AG04450 (cell line): Measurements from ENCODE around the gene KCNIP4. TPM values are rescaled to one million over a fixed set of nuclear protein-coding genes. Genes with fewer than 3 reads are reported as not detected.

Experiments
- CTCF ChIA-PET: fragments of 300-600, 350-600 bp; formaldehyde crosslinking; extraction: SDS; loops from one replicate; lab custom pipeline; 2022; ENCODE audit warnings: antibody characterized with exemption, inconsistent platforms; lab: Charles Lee
- POLR2A ChIA-PET: fragments of 350-600 bp; formaldehyde crosslinking; extraction: SDS; loops from one replicate; lab custom pipeline; 2021; ENCODE audit warnings: antibody characterized with exemption, inconsistent platforms; lab: Yijun Ruan, JAX
- DNase-seq: peaks from one replicate; pipeline ENCODE4 v3.0.0-alpha.2; 2011; ENCODE audit warnings: low read depth, low spot score
- H3K27ac ChIP-seq: one replicate; pipeline ENCODE4 v1.5.1; 2012; ENCODE audit warnings: low read depth, low read length, control low read depth
- H3K27me3 ChIP-seq: one replicate; pipeline ENCODE4 v1.6.0; 2012; ENCODE audit warnings: low read length; ENCODE audit not compliant: control insufficient read depth, insufficient read depth
- H3K4me3 ChIP-seq: 2 replicates; pipeline ENCODE4 v1.5.1; 2011; ENCODE audit warnings: mild to moderate bottlenecking, low read depth, low read length, control low read depth
- H3K9me3 ChIP-seq: 2 replicates; pipeline ENCODE4 v1.5.1; 2012; ENCODE audit warnings: low read length; ENCODE audit not compliant: control insufficient read depth, insufficient read depth
- CTCF ChIP-seq: IDR thresholded peaks from 2 replicates; pipeline ENCODE4 v1.5.1; 2011; ENCODE audit warnings: low read depth, low read length, control low read depth, inconsistent platforms
- polyA plus RNA-seq: library from polyadenylated mRNA; depleted of rRNA; stranded (reverse); fragments of >200 nt; gene quantifications from 2 replicates; pipeline ENCODE4 v1.2.3, GENCODE V29; 2011

Gene KCNIP4
- polyA plus RNA-seq, 1 experiment, result not detected

- no peak for TF ChIP-seq CTCF
- Histone ChIP-seq H3K4me3 (no peak overlapping the region), H3K27me3 (no peaks in the 10 kb centered on the region), H3K27ac (no peak overlapping the region), H3K9me3 (peaks cover 4% of the 10 kb centered on the region; the same call in 1 of the 2 replicates)
- ChIA-PET POLR2A (no interaction called here), CTCF (no interaction called here)
- DNase-seq, result no peak
Observed at GRCh38 chr4:21695141-21695540, 253.4 kb downstream of the KCNIP4 start.

DNA sequence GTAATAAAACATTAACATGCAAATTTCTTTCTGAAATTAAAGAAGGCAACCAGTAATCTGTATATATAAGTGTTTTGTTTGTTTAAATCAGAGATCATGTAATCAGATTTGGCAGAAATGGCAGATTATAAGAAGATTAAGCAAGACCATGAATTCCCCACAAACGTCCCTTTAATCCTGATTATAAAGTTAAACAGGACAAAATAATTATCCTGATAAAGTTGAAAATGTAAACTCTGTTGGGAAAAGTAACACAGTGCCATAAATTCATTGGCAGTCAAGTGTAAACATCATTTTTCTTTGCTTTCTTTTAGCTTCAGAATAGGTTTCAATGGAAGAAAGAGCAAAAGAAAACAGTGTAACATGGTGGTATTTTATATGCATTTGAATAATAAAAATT lies 256.3 kb downstream of the KCNIP4 start:
- DNase-seq, result no peak
- Histone ChIP-seq H3K27ac (no peak overlapping the region), H3K9me3 (no peaks in the 10 kb centered on the region; the same call in 1 of the 2 replicates), H3K4me3 (no peak overlapping the region), H3K27me3 (no peaks in the 10 kb centered on the region)
- ChIA-PET POLR2A (no interaction called here), CTCF (no interaction called here)
- no peak for TF ChIP-seq CTCF

DNA sequence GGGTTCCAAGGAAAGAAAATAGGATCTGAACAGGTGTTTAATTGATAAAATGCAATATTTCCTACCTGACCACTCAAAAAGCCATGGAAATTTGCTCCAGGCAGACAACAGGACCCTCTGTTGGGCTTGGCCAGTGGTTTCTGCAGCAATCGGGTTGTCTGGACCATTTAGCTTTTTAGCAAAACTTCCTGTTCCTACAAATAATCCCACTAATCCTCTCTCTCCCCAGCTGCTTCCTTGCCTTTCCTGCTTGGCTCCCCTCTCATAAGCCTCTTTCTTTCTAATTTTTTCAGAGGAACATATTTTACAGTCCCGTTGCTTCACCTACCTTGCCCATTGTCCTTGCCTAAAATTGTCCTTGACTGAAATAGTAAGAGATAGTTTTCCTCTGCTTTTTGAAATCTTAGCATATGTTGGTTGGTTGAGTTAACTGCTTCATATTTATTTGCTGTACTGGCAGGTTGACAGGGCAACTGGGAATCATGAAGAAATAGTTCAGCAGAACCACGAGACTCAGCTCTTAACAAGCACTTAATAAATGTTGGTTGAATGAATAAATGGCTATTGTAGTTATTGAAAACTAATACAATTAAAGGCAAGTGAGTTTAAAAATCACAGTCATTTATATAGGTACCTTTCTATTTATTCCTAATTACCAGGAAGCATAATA lies 259.8 kb downstream of the KCNIP4 start:
- ChIA-PET CTCF (no interaction called here), POLR2A (no interaction called here)
- Histone ChIP-seq H3K4me3 (no peak overlapping the region), H3K27me3 (no peaks in the 10 kb centered on the region), H3K9me3 (no peaks in the 10 kb centered on the region; the same call in 1 of the 2 replicates), H3K27ac (no peak overlapping the region)
- TF ChIP-seq CTCF, result no peak
- DNase-seq, result no peak

DNA sequence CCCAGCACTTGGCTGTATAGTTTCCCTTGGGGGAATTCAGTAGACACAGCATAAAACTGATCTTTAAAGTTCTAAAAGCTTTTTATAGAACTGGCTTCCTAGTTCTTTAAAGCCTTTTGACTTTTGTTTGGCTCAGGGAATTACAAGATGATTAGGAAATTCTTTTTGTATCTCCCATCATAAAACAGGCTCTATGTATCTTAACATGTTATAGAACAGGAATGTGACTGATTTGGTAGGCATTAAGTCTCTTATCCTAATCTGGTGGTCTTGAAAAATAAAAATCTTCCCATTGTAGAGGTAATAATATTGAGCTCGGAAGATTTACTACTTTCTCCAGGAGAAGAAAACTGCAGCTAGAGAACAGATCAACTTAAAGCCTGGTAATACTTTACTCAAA lies 262.7 kb downstream of the KCNIP4 start:
- no peak overlapping the region for H3K4me3 ChIP-seq
- ChIA-PET POLR2A (no interaction called here), CTCF (no interaction called here)
- TF ChIP-seq CTCF, result no peak
- no peak for DNase-seq
- H3K27ac ChIP-seq, result no peak overlapping the region
- H3K9me3 ChIP-seq, result peaks cover 6% of the 10 kb centered on the region; the same call in 1 of the 2 replicates
- no peaks in the 10 kb centered on the region for H3K27me3 ChIP-seq

DNA sequence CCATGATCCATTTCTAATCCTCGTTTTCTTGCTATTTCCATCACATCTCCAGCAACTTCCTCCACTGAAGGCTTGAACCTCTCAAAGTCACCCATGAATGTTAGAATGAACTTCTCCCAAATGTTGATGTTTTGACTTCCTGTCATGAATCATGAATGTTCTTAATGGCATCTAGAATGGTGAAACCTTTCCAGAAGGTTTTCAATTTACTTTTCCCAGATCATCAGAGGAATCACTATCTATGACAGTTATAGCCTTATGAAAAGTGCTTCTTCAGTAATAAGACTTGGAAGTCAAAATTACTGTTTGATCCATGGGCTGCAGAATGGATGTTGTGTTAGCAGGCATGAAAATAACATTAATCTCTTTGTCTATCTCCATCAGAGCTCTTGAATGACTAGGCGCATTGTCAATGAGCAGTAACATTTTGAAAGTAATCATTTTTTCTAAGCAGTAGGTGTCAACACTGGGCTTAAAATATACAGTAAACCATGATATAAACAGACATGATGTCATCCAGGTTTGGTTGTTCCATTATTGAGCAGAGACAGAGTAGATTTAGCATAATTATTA lies 268.2 kb downstream of the KCNIP4 start:
- ChIA-PET CTCF (no interaction called here), POLR2A (no interaction called here)
- TF ChIP-seq CTCF, result no peak
- Histone ChIP-seq H3K4me3 (no peak overlapping the region), H3K27me3 (no peaks in the 10 kb centered on the region), H3K9me3 (peaks cover 11% of the 10 kb centered on the region), H3K27ac (no peak overlapping the region)
- DNase-seq, result no peak
